Ramos (cell line): ENCODE results near the gene UGT1A4.

Experiments
- in situ Hi-C: fragments of 300-500 bp; cut with MboI; formaldehyde crosslinking; loops from one replicate; pipeline ENCODE4 v1.14.3; 2022; ENCODE audit warnings: low sequenced_read_pairs; ENCODE audit not compliant: unreplicated experiment

Gene UGT1A4

GRCh38 chr2:233718552-233718951 lies at the start of gene UGT1A4:
UGT1A4 (plus strand) TSS chr2:233718736; CDS start chr2:233718821, 85 bp downstream.
- in situ Hi-C loops: no loop called here

GRCh38 chr2:233671290-233672161 lies 47.0 kb upstream of the UGT1A4 start, which contains the start of gene UGT1A9:
UGT1A9 (plus strand) TSS chr2:233671898; CDS start chr2:233671935, 37 bp downstream.
- in situ Hi-C loops: no loop called here

GRCh38 chr2:233672886-233673285 lies 45.6 kb upstream of the UGT1A4 start:
- in situ Hi-C loops: no loop called here

- in situ Hi-C loops: no loop called here
These were observed 44.6 kb upstream of the UGT1A4 start for GRCh38 chr2:233673896-233674295.

DNA sequence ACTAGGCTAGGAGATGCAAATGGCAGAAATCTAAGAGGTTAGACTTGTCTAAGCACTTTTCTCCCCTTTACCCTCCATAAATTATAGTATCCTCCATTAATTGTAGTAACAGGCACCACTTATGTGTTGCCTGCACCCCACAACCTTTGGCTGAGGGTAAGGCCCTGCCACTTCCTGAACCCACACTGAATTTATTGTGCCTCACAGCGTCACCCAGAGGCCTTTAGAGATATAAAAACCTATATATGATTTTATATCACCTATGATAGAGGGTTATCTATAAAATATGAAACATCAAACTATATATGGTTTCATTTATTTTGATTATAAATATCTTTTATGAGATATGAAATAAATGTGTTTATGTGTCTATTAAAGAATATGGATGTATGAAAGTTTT lies 44.2 kb upstream of the UGT1A4 start:
- in situ Hi-C loops: no loop called here

DNA sequence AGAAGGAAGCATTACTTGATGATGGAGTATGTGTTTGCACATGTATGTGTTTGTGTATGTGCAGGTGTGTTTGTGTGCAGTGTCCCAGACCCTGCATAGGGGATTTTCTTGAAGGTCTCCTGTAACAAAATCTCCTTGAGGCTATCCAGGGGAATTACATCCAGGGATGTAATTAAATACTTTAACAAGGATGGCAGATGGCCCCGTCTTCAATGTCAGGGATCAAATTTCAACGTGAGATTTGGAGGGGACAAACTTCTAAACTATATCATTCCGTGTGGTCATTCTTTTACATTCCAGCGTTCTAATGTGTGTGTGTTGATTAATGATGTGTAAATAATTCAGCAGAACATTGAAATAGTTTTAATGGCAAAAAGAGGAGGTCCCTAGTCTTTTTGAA lies 43.5 kb upstream of the UGT1A4 start:
- in situ Hi-C loops: no loop called here

DNA sequence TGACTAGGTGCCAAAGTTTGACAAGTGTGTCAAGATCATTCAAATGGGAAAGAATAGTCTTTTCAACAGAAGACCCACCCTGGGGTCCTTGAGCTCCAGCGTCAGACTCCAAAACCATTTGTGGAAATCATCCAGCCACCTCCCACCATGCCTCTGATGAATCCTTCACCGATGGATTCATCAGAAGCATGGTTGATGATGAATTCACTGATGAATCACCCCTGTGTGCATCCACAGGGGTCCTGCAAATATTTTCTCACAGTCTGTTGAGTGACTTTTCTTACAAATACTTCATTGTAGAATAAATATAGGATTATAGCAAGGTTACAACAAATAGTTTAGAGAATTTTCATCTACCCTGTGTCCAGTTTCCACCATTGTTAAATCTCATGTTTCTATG lies 42.5 kb upstream of the UGT1A4 start:
- in situ Hi-C loops: no loop called here

DNA sequence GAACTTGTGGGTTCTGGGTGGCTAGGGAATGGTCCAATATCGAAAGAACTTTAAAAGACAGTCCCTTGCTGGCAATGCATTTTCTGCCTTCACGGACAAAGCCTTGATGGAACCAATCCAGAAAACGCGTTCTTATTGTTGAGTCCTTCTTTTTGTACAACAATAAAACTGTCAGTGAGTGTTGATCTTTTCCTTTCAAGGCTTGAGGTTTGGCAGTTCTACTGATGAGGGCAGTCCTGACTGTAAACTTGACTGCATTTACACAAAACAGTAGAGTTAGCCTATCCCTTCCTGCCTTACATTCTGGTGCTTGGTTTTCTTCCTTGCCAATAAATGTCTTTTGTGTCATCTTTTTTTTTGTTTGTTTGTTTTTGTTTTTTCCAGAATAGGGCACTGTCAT lies 39.3 kb upstream of the UGT1A4 start:
- in situ Hi-C loops: no loop called here

GRCh38 chr2:233680361-233681045 lies 38.0 kb upstream of the UGT1A4 start:
- in situ Hi-C loops: no loop called here

DNA sequence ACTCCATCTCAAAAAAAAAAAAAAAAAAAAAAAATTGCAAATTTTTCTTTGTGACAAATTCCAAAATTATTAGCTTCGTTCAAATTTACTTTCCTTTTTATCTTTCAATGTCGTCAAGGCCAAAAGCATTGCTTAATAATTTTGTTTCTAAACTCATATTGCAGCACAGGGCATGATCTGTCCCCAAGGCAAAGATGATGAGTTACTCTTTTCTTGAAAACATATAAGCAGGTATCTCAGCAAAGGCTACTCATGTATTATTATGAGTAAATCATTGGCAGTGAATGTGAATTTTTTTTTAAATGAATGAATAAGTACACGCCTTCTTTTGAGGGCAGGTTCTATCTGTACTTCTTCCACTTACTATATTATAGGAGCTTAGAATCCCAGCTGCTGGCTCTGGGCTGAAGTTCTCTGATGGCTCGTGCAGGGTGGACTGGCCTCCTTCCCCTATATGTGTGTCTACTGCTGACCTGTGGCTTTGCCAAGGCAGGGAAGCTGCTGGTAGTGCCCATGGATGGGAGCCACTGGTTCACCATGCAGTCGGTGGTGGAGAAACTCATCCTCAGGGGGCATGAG lies 36.9 kb upstream of the UGT1A4 start, which contains the start of gene UGT1A7:
Gene UGT1A7 (plus strand): TSS at position 381 of the 579 bp plus-strand sequence. CDS start 37 bp downstream, at position 418.
- in situ Hi-C loops: no loop called here

DNA sequence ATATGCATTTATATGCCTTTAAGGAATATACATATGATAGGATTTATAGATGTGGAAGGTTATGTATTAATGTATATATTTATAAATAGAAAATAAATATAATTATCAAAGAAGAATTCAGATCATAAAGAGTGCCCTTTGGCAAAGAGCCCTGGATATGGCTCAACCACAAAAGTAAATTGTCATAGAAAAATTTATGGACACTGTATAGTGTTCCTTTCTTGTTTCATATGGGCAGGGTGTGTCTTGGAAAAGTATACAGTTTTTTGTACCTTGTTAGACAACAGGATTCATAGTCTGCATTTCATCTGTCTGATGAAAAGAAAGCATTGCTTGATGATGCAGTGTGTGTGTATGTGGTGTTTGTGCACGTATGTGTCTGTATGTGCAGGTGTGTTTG lies 33.9 kb upstream of the UGT1A4 start:
- in situ Hi-C loops: no loop called here

DNA sequence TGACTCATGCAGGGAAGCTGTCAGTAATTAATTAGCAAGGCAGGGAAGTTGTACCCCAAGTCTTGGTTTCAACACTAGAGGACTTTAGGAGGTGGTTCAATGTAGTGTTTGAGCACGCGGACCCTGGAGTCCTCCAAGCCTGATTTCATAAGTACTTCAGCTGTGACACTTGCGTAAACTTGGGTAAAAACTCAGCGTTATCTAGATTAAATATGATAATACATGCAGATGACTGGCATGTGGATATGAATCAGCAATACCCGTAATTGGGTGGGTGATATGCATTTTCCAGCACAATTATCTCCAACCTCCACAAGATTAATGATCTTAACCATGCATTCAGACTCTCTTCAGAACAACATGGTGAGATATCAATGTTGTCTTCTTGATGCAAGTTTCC lies 31.6 kb upstream of the UGT1A4 start:
- in situ Hi-C loops: no loop called here

GRCh38 chr2:233688341-233688740 lies 30.2 kb upstream of the UGT1A4 start:
- in situ Hi-C loops: no loop called here

- in situ Hi-C loops: no loop called here
These were observed 29.5 kb upstream of the UGT1A4 start for GRCh38 chr2:233689031-233689430.

DNA sequence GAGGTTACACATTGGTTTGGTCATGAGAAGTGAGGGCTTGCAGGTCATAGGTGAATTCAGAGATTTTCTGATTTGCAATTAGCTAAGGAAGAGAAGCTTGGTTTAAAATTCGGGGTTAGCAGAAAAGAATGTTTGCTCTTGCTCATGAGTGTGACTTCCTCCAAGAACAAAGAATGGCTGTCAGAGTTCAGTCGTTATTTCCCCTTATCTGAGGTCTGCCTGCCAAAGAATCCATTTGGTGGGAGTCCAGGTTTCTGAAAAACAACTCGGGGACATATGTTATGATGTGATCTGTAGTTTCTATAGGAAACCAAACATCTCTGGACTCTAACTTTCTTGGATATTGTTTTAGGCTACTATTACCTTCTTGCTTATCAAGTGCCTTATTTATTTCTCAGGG lies 29.0 kb upstream of the UGT1A4 start:
- in situ Hi-C loops: no loop called here

- in situ Hi-C loops: no loop called here
These were observed 28.1 kb upstream of the UGT1A4 start for GRCh38 chr2:233690444-233690843.

DNA sequence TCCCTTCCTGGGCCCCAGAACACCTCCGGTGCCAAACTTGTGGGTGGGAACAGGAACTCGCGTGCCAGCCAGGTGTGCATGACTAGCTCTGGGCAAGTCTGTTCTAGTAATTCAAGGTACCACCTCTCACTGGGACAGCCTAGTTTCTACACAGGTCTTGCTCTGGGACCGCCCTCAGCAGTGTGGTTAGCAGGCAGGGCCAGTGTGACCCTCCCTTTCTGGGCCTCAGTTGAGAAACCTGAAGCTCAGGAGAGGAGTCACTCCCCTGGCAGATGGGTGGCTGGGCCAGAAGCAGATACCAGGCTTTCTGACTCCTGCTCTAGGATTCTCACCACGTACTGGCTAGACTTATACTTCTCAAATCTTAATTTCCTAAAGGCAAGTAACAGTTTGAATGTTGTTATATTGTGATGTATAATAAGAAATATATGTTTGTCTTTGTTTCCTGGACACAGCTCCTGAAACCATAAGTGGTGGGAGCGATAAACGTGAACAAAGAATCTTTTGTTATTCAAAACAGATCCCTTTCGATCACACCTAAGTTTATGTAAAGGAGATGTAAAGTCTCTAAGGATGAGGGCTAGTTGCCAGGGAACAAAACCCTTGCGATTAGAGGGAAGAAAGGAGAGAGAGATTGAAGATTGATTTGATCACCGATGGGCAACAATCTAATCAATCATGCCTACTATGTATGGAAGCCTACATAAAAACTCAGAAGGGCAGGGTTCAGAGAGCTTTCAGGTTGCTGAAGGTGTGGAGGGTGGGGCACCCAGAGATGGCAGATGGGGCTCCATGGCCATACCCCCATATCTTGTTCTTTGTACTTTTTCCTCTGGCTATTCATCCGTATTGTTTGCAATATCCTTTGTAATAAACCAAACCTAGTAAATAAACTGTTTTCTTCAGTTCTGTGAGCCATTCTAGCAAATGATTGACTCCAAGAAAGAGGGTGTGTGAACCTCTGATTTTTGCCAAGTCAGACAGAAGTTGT lies 26.8 kb upstream of the UGT1A4 start:
- in situ Hi-C loops: no loop called here

GRCh38 chr2:233692648-233693047 lies 25.9 kb upstream of the UGT1A4 start, which contains the start of gene UGT1A6:
UGT1A6 (plus strand) TSS chr2:233692890; CDS start chr2:233693005, 115 bp downstream.
- in situ Hi-C loops: no loop called here

GRCh38 chr2:233693963-233694362 lies 24.6 kb upstream of the UGT1A4 start:
- in situ Hi-C loops: no loop called here

DNA sequence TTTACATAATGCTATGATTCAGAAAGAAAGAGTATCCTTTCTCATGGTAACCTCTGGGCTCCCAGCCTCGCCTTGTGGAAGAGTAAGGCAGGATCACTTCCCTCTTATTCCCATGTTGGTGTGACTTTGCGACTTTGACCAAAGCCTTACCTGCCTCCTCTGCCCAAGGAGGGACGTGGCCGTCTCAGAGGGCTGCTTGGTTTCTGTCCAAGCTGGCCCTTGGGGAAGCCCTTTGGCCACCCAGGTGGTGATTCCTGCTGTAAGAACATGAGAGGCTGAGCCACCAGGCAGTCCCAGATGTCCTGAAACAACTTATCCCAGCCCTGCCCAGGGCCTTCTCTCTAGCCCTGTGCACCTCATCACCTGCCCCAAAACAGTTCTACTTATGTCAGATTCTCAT lies 19.8 kb upstream of the UGT1A4 start:
- in situ Hi-C loops: no loop called here
